RCC 7860 (cell line): Measurements from ENCODE around the gene TRPM6.

Source experiments
- DNase-seq: peaks from one replicate; pipeline ENCODE4 v3.0.0-alpha.2; 2015; ENCODE audit warnings: low spot score
- FAIRE-seq: peaks from 2 replicates; lab custom pipeline; 2012; peaks lifted over from hg19 to GRCh38; lab: Jason Lieb, UNC

The TRPM6 gene

DNA sequence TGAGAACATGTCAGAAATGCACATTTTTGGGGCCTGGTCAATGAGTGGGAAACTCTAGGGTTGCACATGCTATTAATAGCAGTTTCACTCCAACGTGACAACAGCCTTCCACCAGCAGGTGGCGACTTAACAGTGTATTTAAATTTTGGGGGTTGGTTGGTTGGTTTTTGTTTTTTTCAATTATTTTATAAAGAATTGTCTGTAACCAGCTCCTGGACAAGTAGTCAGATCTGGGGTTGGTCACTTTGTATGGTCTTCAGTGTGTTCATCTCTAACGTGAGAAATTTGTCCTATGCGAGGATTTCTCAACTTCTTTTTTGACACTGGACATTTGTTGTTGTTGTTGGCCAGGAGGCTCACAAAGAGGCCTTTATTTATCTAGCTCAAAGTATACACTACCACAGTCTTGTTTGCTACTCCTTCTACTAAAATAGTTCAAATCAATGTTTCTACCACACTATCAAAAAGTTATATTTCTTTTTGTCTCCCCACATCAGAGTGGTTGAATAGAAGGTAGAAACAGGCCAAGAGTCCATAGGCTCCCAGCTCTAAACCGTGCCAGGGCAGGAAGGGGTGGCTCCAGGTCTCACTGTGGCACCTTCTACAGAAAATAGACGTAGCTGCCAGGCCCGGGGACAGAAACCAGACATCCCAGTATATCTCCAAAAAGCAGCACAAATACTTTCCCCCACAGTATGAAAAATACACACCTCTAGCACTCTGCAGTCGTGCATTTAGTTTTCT lies 110.4 kb downstream of the TRPM6 start:
- DNase-seq (peak; percentile 26), FAIRE-seq (peak; percentile 20)

DNA sequence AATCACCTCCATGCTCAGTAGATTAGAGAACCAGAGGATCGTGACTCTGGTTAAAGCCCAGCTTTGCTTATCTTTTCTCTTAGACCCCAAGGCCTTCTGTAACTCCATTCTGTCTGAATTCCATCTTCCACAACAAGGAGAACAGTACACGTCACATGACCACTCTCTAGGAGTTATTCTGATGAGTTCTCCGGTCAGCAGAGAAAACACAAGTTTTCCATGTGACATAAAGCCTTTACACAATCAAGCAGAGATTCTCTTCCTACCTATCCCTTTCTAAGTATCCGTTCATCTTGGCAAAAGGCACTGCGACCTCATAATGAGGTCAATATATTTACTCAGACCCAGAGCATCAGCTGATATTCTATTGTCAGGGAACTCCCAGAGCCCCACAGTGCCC lies 112.3 kb downstream of the TRPM6 start:
- FAIRE-seq (no peak), DNase-seq (no peak)

DNA sequence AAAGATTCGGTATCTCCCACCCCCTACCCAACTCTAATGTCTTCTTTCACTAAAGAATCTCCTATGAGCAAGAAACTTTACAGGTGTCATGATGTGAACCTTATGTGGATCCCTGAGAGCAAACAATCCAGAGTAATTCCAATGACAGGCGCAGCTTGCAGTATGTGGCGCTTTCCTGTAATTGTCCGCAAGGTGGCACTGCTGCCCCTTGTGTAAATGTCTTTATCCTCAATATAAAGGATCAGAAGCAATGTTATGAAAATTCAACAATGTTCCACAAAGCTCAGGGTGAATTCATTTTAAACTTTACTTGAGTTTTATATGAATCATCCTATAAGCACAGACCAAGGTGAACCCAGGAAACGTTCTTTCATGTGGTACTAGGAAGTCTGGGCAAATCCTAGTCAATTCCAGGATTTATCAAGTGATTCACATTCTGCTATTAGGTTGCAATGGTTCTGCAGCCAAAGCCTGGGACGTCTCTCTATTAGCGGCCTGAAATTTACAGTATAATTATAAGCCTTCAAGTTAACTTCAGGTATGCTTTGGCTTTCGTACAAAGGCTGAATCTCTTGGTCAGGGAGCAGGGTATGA lies 113.7 kb downstream of the TRPM6 start:
- peak; percentile 53 for DNase-seq
- peak; percentile 72 for FAIRE-seq

- no peak for DNase-seq
- no peak for FAIRE-seq
These were observed 115.6 kb downstream of the TRPM6 start for GRCh38 chr9:74772121-74772520.

- FAIRE-seq = no peak
- DNase-seq = no peak
These were observed 116.0 kb downstream of the TRPM6 start for GRCh38 chr9:74771672-74772071.

GRCh38 chr9:74771262-74771585 lies 116.5 kb downstream of the TRPM6 start:
- DNase-seq = no peak
- FAIRE-seq = no peak

DNA sequence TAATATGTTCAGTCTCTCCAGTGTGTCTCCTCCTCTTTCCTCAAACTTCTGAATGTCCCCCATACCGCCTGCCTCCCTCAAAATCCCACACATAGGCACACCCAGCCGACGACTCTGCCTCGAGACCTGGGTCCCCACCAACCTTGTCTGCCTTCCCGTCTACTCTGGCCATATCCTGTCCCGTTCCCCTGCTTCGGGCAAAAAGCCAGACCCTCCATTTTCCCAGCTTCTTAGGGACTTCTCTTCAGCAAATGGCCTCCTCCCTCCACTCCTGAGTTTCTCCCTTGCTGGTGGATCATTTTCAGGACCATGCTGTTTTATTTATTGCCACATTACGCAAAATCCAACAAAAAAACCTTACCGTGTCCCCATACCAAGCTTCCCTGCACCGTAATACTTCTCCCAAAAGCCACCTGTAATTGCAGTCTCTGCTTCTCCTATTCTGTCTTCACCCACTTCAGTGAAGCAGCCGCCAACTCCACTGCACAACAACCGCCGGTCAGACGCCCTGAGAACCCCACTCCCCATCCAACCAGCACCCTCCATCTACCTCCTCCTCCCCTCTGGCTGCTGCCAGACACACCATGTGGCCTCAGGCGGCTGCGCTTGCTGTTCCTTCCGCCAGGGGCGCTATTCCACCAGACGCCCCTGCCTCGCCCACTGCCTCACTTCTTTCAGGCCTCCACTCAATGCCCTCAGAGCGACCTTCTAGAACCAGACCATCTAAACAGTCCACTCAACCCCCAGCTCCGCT lies 117.0 kb downstream of the TRPM6 start:
- DNase-seq = no peak
- FAIRE-seq = no peak

GRCh38 chr9:74765481-74765971 lies 122.2 kb downstream of the TRPM6 start:
- no peak for FAIRE-seq
- no peak for DNase-seq

DNA sequence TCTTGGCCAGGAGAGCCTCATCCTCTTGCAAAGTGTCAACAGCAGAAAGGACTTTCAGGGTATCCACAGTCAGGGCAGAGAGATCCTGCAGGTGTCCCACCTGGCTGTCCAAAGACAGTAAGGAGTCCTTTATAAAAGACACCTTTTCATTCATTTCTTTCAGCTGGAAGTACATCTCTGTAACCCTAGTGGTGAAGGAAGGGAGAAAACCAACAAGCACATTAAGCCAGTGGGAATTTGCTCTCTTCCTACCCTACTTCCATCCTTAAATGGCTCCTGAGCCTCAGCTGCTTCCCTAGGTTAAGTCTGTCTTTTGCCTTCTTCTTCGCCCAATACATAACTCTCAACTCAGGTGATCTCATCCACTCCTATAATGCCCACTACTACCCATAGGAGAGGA lies 124.8 kb downstream of the TRPM6 start:
- FAIRE-seq (no peak), DNase-seq (no peak)

GRCh38 chr9:74760031-74760700 lies 127.6 kb downstream of the TRPM6 start:
- DNase-seq = peak; percentile 58
- no peak for FAIRE-seq

GRCh38 chr9:74755999-74756398 lies 131.7 kb downstream of the TRPM6 start:
- DNase-seq (no peak), FAIRE-seq (no peak)

DNA sequence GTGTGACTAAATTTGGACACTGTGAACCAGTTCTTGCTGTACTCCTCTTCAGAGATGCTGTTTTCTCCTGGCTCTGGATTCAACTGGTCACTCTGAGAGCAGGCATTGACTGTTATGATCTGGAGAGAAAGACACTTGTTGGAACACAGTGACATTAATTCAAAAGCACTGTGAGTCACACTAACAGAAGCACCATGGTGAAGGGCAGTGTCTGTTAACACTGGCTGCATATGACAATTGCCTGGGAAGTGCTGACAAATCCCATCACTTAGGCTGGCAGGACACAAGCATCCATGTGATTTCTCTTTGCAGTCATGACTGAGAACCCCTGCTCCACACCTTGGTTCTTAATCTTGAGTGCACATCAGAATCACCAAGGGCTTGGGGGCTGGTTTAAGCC lies 132.4 kb downstream of the TRPM6 start:
- DNase-seq (no peak), FAIRE-seq (no peak)

DNA sequence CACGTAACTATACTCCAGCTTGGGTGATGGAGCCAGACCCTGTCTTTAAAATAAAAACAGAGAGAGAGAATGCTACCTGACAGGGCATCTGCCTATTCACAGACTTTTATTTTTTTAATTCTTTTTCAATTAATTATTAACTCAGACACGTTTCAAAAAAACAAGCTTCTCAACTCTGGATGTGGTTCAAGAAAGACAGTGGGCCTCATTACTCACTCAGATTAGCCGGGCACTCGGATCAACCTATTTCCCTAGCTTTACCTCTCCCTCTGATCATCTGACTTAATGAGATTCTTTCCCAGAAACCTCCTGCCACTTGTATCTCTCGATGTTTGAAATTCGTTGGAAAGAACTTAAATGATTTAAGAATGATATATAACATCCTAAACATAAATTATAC lies 134.1 kb downstream of the TRPM6 start:
- FAIRE-seq (no peak), DNase-seq (no peak)

GRCh38 chr9:74748966-74749365 lies 138.8 kb downstream of the TRPM6 start:
- DNase-seq (no peak), FAIRE-seq (no peak)

- FAIRE-seq (no peak), DNase-seq (no peak)
These were observed 144.7 kb downstream of the TRPM6 start for GRCh38 chr9:74742792-74743730.

DNA sequence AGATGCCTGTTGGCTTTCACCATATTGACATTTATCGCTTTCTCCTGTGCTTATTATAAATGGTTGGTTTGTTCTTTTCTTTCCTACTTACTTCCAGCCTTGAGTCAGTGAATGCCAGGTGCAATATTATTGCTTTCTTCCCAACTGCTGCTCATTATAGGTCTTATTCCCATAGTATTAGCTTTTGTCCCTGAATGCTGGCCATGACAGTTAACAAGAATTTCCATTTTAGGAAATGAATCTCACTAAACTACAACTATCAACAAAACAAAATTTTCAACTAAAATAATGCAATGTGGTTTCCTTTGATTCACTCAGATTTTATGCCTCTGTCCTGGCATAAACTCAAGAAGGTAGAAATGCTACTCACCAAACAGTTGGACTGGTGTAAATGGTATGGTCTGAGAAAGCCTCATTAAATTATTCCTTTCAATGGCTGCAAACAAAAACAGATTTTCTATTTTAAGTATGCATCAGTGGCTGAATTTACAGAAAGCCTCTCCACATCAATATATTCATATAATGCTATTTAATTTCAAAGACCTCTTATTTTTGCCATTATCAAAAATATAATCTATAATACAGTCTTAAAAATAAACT lies 145.4 kb downstream of the TRPM6 start:
- no peak for FAIRE-seq
- no peak for DNase-seq

GRCh38 chr9:74736646-74737045 lies 151.1 kb downstream of the TRPM6 start:
- FAIRE-seq (no peak), DNase-seq (no peak)

GRCh38 chr9:74735761-74736160 lies 152.0 kb downstream of the TRPM6 start:
- FAIRE-seq = no peak
- no peak for DNase-seq

DNA sequence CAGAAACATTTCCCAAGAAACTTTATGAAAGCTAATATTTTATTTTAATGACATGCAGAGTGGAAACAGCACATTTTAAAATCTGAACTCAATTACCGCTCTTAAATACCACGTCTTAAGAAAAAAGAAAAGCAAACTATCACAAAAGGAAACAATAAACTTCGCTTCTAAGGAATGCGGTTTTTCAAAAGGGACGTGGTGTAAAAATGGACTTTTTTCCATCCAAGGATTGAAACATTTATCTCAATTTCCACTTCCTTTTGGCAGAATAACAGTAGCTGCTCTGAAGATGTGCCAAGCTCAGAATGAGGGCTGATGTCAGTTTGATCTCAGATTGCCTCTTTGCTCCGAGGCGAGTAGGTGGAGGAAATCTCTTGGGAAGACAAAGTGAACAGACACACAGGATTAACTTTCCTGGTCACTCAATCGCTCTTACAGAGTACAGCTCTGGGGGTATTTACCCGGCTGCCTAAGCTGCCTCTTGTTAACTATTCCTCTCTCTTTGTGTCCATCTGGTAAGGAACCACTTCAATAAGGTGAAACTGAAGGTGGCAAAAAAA lies 158.5 kb downstream of the TRPM6 start:
- DNase-seq (no peak), FAIRE-seq (no peak)

GRCh38 chr9:74728176-74728575 lies 159.5 kb downstream of the TRPM6 start:
- no peak for DNase-seq
- FAIRE-seq = no peak
